ENCODE measurements around the gene FGFR4.
"Not testable (repeated sequence)": the region's sequence is repeated elsewhere in the genome, so short reads cannot be mapped to it uniquely, and the experiment has no call there.

FGFR4 gene

DNA sequence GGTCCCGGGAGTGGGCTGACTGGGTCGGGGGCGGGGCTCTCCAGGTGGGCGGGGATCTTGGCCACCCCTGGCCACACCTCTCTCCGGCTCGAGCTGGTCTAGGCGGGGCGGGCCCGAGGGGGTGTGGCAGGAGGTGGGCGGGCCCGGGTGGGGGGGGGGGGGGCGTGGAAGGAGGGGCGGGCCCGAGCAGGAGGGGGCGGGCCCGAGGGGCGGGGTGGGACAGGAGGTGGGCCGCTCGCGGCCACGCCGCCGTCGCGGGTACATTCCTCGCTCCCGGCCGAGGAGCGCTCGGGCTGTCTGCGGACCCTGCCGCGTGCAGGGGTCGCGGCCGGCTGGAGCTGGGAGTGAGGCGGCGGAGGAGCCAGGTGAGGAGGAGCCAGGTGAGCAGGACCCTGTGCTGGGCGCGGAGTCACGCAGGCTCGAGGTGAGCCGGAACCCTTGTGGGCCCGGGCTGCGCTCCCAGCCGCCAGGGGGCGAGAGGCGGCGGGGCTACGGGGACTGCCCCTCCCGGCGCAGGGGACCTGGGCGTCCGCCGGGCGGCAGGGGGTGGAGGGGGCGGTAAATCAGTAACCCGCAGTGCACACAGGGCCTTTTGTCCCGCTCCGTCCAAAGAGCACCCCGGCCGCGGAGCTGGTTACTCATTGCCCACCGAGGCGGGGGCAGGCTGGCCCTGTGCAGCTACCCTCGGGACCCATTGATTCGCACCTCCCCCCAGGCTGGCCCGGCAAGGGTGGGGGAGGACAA is at the start of gene FGFR4:
Gene FGFR4, plus strand, starts transcription at position 262 of the 744 bp plus-strand sequence. CDS start 2,688 bp downstream, outside the sequence.
- DNase-seq, result peak; percentile 79

DNA sequence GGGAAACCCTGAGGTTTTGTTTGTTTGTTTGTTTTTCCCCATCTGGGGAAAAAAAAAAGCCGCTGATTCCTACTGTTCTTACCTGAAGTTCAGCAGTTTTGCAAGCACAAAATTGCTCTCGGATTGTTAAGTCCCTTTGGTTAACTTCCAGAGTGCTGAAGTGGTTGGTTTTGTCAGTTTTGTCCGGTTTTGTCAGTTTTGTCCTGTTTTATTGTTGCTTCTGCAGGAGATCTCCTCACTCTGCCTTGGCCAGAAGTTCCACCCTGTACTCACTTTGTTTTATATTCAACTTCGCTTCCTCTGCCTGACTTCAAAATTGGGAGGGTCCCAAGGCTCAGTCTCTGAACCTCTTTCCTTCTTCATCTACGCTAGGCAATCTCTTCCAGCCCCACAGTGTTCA is 49.8 kb upstream of the FGFR4 start:
- DNase-seq, result no peak

DNA sequence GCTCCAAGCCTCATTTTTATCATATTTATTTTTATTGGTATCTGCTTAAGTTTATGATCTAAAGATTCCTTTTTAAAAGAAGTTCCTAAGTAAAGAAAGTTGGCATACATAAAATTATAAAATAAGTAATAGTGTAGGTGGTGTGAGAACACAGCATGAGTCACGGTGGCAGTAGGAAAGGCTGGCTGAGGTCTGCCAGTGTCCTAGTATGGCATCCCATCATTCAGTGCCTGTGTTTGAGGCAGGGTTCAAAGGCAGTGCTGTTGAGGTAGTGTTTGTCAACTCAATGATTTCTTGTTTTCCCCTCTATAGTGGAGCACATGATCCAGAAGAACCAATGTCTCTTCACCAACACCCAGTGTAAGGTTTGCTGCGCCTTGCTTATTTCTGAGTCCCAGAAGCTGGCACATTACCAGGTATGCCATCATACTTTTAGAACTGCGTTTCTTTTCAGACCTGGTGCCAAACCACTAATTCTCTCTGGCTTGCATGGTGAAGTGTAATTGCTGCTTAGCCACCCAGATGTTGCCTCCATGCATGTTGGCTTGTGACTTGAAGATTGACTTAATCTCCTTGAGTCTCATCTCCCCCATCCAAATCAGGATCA is 45.8 kb upstream of the FGFR4 start:
- DNase-seq, result no peak

DNA sequence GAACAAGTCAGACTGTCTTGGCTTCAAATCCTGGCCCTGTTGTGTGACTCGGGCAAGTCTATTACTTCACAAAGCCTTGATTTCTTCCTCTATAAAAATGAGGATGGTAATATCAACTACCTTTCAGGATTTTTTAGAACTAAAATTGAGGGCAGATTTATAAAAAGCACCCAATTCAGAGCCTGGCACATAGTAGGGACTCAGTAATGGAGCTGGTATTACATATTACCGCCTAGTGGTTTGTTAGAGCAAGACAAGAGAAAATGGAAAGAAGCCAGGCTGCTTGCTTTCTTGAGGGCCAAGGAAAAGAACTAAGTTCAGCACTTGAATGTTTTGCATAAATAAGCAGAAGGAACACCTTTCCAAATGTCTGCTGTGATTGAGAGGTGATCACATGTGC is 44.8 kb upstream of the FGFR4 start:
- DNase-seq, result no peak

DNA sequence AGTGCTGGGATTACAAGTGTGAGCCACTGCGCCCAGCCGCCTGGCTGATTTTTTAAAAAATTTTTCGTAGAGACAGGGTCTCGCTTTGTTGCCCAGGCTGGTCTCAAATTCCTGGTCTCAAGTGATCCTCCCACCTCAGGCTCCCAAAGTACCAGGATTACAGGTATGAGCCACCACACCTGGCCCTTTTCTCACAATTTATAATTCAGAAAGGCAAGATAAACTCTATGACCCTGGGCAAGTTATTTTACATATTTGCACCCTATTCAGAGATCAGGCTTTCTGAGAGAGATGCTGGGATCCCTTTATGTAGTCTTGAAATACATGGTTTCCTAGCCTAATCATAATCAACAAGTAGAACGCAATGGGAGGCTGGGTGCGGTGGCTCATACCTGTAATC is 43.6 kb upstream of the FGFR4 start:
- no peak for DNase-seq

DNA sequence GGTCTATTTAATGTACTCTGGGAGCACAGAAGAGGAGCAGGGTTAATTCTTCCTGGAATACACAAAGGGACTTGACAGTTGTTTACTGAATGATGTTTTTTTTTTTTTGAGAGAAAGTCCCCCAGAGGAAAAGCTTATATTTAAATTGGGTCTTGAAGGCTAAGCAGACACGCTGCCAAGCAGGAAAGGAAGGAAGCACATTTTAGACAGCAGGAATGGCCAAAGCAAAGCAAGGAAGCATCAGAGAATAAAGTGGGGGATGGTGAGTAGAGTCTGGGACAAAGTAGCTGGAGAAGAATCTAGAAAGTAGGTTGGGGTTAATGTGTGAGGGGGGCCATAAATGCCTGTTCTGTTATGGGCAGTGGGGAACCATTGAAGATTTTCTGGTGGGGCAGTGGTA is 42.8 kb upstream of the FGFR4 start:
- DNase-seq, result no peak

DNA sequence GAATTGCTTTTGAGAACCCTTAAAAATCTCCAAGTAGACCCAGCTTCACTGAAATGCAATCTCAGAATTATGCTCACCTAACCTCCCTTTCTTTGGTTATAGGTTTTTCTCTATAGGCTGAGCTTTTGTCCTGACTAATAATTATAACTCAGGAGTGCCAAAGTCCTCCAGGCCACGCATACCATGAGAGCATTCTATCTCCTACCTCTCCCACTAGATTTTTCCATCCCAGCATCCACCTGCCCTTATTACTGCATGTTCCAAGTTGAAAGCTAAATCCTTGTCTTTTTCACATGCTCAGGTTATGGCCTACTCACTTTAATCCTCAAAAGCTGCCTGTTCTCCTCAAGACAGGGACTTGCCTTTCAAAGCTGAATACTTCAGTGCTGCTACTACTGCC is 42.1 kb upstream of the FGFR4 start:
- DNase-seq, result no peak

DNA sequence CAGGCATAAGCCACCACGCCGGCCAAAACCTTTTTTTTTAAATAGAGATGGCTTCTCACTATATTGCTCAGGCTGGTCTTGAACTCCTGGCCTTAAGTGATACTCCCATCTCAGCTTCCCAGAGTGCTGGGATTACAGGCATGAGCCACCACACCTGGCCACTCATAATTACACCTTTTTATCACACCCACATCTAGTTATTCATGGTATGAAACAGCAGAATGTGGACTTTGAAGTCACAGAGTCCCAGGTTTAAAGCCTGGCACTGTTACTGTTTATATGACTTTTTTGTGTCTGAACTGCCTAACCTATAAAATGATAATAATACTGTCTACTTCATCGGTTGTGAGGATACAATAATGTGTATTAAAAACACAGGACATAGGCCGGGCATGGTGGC is 41.1 kb upstream of the FGFR4 start:
- no peak for DNase-seq

DNA sequence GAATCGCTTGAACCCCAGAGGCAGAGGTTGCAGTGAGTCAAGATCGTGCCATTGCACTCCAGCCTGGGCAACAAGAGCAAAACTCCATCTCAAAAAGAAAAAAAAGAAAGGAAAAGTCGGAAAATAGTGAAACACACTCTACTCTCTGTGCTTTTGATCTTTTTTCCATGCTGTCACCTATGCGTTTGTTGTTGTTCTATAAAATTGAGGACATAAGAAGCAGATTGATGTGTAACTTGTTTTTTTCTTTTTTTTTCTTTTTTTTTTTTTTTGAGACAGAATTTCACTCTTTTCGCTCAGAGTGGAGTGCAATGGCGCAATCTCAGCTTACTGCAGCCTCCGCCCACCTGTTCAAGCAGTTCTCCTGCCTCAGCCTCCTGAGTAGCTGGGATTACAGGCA is 38.2 kb upstream of the FGFR4 start:
- DNase-seq, result not testable (repeated sequence)

DNA sequence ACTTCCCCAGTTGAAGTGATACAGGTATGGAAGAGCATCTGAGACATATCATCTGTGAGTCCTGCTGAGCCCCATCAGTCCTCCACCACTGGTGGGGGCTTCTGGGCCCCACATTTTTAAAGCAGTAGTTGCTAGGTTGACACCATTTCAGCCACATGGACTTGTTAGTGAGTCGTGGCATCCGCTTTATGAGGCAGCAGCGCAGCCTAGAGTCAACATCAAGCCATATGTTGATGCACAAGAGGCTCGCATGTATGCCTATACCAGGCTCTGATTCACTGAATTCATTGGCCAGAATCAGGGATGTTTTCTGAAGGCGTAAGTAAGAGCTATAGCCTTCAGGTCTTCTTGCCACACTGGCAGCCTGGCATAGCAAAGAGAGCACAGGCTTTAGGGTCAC is 37.4 kb upstream of the FGFR4 start:
- no peak for DNase-seq

DNA sequence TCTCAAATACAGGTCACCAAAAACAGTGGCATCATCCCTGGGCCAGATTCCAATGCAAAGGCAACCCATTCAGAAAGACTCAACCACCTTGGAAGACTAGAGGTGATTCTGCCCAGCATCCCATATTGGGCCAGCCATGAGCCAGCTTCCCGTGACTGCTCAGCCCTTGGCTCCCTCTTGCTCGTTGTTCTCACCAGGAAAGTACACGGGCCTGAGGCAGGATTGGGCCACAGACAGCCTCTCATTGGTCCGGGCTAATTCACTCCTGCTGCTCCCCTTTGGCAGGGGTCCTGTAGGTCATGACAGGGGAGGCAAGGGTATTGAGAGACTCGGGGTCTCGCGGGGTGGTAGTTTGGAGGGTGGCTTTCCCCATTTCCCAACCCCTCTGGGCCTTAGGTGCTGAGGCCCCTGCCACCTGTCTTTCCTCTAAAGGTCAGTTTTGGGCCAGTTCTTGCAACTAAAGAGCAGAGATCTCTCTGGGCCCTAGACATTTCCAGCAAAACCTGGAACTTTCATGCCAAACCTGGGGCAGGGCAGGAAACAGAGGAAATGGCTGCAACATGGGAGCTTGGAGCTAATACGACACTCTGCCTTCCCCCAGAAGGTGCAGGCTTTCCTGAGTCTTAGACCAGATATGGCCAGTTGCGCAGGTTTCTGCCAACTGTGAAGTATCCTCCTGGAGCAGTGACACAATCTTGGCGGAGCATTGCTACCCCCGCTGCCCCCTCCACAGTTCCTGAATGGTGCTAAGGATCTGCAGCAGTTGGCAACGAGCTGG is 22.0 kb upstream of the FGFR4 start:
- DNase-seq, result no peak

DNA sequence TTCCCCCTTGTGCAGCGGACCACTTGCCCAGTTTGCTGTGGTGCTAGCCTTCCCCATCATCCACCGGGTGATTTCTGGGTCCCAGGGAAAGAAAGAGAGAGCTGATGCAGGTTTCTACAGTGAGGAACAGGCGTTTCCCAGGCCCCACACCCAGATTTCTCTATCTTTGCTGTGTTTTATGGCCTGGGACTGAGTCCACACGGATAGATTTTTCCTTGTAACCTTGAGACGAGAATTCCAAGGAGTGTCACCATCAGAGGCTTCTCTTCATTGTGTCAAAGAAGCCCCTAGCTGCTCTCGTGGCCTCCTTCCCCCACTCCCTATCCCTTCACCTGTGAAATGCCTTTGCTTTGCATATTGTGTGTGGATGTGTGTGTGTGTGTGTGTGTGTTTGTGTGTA is 21.2 kb upstream of the FGFR4 start:
- DNase-seq, result no peak

DNA sequence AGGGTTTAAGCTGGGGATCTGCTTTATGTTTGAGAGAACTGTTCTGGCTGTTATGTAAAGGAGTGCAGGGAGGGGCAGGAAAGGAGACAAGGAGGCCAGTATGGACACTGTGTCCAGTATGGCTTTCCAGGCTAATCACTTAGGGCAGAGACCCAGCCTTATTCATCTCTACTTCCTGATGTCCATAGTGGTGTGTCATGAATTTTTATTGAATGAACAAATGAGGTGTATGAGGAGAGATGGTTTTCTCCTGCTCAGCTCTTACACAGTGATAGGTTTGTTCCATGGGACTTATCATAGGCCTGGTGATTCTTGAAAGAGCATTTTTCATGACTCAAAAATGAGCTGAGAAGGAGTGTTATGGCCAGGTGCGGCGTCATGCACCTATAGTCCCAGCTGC is 20.5 kb upstream of the FGFR4 start:
- no peak for DNase-seq

DNA sequence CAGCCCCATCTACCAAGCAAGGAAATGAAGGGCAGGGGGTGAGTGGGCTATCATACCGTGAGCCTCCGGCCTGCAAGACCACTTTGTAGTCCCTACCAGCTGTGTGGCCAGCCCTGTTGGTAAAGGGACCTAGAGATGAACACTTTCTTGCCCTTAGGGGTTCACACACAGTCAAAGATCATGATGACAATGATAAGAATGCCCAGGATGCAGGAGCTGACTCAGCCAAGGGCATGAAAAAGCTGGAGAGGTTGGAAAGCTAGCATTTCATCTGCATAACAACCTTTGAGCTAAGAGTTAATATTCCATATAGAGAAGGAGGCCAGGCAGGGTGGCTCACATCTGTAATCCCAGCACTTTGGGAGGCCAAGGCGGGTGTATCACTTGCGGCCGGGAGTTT is 19.2 kb upstream of the FGFR4 start:
- DNase-seq, result no peak

DNA sequence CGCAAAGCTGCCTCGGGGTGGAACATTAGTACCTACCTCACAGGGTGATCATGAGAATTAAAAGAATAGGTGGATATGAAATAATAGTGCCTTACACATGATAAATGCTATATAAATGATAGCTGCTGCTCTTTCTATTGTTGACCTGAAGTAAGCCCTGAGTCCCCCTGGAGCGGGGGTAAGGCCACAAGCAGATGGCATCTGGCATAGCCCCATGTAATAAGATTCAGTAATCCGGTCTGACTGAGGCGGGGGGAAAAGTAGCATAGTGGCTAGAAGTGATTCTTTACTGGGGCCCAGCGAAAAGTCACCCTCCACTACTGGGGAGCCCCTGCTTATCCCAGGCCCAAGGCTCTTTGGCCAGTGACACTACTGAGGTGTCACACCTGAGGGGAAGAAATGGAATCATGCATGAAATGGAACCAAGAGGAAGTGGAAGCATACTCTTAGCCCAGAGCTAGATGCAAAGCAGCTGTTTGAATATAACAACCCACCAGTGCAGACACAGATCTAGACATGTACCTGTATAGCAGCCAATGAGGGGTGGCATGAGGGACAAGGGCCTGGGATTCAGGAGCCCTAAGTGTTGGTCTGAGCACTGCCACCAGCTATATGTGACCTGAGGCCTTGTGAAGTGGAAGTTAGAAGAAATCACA is 16.1 kb upstream of the FGFR4 start:
- DNase-seq, result no peak

DNA sequence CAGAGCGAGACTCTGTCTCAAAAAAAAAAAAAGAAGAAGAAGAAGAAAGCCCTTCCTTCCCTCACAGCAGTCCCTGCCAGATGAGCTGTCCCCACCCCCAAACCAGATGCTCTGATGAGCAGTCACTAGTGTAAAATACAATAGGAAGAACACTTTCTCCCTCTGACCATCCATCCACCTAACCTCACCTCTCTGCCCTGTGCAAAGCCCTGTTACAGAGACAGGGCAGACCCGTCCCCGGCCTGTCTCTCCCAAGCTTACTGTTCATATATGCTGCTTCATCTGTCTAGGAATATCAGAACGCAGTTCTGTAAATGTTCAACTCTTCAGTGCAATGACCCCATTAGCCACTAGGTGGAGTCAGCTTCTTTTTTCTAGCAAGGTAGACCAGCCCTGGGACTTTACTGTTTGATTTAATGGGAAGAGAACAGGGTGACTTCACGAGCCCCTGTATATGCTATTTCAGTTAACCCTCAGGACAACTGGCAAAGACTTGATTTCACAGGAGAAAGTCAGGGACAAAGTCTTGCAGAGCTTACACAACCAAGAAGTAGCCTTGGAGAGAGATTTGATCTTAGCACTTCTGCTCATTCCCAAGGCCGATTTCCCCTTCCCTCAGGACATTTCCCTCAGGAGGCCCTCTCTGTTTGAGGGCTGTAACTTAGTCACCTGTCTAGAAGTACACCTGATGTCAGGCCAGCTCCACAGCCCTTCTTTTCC is 14.9 kb upstream of the FGFR4 start:
- DNase-seq, result peak; percentile 34

DNA sequence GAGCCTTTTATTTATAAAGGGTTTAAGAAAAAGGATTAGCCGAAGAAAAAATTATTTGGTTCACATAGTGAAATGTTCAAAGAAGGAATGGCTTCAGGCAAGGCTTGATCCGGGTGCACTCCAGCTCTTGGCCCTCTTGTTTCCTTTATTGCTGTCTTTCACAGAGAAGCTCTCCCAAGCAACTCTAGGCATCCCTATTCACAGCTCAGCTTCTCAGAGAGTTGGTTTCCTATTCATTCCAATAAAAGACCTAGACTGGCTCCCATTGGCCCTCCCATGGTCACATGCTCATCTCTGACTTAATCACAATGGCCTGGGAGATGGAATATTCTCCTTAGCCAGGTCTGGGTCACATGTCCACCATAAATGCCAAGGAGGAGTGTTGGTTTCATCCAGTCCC is 9.4 kb upstream of the FGFR4 start:
- no peak for DNase-seq

DNA sequence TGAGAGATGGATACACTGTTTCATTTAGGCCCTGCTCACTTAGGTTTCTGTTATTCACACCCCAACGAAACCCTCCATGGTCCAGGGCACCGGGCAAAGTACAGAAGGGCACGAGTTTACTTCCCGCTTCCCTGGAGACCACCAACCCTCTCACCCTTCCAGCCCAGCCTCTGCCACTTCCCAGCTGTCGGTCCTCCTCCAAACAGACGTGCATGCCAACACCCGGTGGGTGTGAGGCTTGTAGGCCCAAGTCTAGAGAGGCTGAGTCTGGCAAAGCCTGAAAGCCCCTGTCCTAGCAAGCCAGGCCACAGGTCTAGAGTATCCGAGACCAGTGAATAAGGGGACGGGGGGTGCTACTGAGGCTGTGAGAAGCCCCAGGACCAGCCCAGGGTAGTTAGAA is 7.1 kb upstream of the FGFR4 start:
- no peak for DNase-seq

DNA sequence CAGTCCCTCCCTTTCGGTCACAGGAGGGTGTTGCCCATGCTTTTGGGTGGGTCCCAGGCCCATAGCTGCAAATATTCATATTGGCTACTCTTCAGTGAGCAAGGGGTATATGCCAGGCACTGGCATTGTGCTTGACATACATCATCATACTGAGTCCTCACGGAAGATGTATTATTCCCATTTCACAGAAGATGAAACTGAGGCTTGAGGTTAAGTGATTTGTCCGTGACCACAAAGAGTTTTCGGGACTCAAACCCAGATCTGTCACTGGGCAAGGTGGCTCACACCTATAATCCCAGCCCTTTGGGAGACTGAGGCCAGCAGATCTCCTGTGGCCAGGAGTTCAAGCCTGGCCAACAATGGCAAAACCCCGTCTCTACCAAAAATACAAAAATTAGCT is 6.5 kb upstream of the FGFR4 start:
- no peak for DNase-seq

DNA sequence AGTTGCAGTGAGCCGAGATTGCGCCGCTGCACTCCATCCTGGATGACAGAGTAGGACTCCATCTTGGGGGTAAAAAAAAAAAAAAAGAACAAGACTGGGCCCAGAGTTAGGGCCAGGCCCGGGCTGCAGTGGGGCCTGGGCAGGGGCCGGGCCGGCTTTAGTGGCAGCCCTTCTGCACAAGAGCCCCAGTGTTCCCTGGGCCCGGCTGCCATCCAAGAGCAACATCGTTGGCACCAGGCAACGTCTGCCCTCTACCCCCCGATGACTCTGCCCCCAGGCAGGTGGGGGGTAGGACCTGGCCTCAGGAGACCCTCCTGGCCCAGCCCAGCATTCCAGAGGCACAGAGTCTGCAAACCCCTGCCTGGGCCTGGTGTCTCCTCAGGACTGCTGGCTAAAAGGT is 4.9 kb upstream of the FGFR4 start:
- no peak for DNase-seq

DNA sequence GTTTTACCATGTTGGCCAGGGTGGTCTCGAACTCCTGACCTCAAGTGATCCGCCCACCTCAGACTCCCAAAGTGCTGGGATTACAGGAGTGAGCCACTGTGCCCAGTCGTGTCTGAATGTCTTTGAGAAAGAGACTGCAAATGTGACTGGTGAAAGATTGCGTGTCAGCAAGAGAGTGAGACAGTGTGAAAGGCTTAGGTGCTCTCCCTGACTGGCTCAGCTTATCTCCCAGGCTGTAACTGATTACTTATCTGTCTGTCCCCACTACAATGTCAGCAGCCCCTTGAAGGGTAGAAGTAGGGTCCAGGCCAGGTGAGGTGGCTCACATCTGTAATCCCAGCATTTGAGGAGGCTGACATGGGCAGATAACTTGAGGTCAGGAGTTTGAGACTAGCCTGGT is 3.4 kb upstream of the FGFR4 start:
- DNase-seq, result no peak

DNA sequence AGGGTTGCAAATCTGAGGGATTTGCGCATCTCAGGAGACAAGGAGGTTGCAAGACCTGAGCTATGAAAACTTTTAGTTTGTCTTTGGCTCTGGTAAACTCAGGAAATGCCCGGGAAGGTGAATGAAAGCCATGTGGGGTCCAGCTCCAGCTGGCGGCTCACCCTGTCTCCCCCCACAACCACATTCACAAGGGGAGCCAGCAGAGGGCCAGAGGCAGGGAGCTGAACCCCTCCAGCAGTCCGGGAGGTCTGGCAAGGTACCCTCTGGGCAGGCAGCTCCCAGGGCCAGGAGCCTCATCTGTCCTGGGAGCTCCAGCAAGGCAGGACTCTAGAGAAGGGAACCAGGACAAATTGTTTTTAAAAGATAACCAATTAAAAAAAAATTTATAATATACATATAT is 2.5 kb upstream of the FGFR4 start:
- DNase-seq, result no peak

Measured in activated T-cell treated with anti-CD3 and anti-CD28 coated beads, Interleukin-2, amount 50 U/mL, for 1 hour (primary cell).